Superior temporal gyrus (tissue), 1 donor: ENCODE data around the gene PFKL.
A peak's percentile ranks its signal among the peaks of the same experiment; 100 is the strongest.

Experiments
- DNase-seq: peaks from one replicate; pipeline ENCODE4 v3.0.0-alpha.2; 2016; ENCODE audit errors: extremely low spot score

Gene PFKL

GRCh38 chr21:44312716-44313115 lies 12.9 kb downstream of the PFKL start:
- no peak for DNase-seq

GRCh38 chr21:44313451-44313850 lies 13.6 kb downstream of the PFKL start:
- DNase-seq: no peak

DNA sequence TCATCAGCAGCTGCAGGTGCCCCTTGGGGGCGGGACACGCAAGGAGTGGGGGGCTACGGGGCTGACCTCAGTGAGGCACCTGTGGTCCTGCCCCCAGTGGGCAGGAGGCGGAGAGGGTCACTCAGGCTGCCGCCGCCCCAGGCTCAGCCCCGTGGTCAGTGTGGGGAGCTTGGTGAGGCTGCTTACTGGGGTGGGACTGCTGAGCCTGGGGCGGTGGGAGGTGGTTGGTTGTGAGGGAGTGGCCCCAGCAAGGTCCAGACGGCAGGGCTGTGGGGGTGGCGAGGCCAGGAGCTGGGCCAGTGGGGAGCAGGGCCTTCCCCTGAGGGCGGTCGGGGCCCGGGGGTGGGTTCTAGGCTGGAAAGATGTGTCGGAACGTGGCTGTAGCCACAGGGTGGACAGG lies 14.3 kb downstream of the PFKL start:
- no peak for DNase-seq

- no peak for DNase-seq
These were observed 14.7 kb downstream of the PFKL start for GRCh38 chr21:44314561-44314960.

- no peak for DNase-seq
These were observed 15.9 kb downstream of the PFKL start for GRCh38 chr21:44315691-44316203.

- DNase-seq: no peak
These were observed 16.5 kb downstream of the PFKL start for GRCh38 chr21:44316277-44316900.

- peak; percentile 67 for DNase-seq
These were observed 17.5 kb downstream of the PFKL start for GRCh38 chr21:44317241-44317782.

DNA sequence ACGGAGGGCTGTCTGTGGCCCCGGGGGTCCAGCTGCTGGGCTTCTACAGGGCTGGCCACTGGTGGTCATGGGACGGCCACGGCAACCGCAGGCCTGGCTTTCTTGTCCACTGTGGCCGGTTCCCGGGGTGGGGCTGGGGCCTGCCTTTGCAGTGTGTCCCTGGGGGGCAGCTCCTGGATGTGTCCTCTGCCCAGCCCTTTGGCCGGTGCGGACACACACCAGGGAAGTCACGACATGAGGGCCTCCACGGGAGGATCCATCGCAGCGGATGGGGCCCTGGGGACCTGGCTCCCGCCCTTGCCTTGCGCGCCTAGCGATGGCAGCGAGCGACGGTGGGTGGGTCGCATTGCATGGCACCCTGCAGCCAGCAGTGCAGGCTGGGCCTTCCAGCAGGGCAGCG lies 18.0 kb downstream of the PFKL start:
- no peak for DNase-seq

- DNase-seq: no peak
These were observed 18.8 kb downstream of the PFKL start for GRCh38 chr21:44318489-44319285.

DNA sequence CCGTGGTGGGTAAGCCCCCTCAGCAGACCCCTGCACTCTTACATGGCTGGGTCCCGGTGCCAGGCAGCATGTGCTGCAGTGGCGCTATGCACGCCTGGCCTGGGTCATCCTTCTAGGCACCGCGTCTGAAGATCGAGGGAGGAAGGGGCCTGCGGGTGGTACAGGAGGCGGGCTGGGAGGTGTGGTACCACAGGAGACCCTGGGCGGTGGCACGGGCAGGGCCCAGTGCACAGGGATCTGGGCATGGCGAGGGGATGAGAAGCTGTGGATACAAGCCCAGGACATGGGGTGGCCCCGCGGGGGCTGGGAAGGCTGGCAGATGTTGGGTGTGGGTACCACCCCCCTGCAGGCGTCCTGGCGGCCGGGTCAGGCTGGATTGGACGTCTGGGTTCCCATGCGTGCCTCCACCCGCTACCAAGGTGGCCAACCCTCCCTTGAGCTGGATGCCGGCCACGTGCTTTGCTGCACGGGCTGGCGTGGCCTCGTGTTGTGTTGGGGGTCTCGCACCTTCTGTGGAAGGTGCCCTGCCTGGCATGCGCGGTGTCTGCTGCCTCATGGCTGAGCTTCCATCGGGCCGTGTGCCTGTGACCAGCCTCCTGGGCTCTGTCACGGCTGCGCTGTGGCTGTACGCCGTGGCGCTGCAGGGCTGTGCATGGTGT lies 19.7 kb downstream of the PFKL start:
- DNase-seq: no peak

DNA sequence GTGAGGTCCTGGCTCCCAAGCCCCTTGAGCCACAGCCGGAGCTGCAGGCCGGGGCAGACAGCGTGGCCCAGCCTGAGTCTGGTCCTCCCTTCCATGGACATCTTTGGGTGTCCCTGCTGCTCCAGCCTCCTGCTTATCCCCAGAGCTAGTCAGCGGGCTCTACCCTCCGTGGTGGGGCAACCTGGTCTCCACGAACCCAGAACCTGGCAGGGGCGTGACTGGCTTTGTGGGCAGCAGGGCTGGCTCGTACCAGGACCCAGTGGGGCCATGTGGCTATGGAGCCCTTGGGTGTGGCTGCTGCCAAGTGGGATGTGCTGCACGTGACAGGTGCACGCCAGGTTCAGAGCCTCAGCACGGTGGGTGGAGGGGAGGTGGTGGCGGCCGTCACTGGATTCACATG lies 21.0 kb downstream of the PFKL start:
- DNase-seq: no peak

- no peak for DNase-seq
These were observed 22.1 kb downstream of the PFKL start for GRCh38 chr21:44321846-44322450.

- DNase-seq: no peak
These were observed 22.9 kb downstream of the PFKL start for GRCh38 chr21:44322621-44323325.

GRCh38 chr21:44323591-44323990 lies 23.7 kb downstream of the PFKL start:
- no peak for DNase-seq

GRCh38 chr21:44324106-44324853 lies 24.4 kb downstream of the PFKL start:
- no peak for DNase-seq

GRCh38 chr21:44324854-44325107 lies 24.9 kb downstream of the PFKL start:
- DNase-seq: no peak

DNA sequence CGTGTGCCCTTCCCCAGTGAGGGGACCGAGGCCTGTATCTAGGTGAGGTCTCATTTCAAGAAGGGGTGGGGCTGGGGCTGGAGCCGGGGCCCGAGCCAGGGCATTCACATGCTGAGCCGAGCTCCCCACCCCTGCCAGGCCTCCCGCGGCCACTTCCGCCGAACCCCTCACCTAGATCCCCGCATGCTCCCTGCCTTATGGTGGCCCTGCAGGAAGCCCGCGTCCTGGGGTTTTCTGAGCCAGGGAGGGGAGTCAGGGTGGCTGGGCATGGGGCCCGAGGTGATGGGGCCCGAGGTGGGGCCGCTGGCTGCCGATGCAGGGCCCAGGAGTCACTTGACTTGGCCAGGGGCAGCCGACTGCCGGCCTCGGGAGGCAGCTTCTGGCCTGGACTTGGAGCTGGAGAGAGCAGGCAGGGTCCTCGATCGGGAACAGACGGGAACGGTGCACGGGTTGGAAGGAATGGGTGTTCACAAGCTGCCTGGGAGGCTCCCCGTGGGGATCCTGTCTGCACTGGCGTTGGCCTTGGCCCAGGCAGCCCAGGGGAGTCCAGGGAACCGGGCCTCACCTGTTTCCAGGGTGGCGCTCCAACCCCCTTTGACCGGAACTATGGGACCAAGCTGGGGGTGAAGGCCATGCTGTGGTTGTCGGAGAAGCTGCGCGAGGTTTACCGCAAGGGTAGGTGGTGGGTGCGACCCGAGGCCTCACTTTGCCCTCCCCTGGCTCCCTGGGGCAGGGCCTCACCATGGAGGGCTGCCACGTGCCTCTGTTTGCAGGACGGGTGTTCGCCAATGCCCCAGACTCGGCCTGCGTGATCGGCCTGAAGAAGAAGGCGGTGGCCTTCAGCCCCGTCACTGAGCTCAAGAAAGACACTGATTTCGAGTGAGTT lies 25.8 kb downstream of the PFKL start:
- no peak for DNase-seq

GRCh38 chr21:44326272-44326647 lies 26.4 kb downstream of the PFKL start:
- DNase-seq: no peak

GRCh38 chr21:44326716-44327602 lies 27.1 kb downstream of the PFKL start:
- DNase-seq: no peak
